HUES48 (cell line): ENCODE results near the gene SEMA3F.

Experiments used
- H3K27ac ChIP-seq: one replicate; pipeline ENCODE4 v1.7.0; 2013; ENCODE audit warnings: low read depth, low read length, inconsistent platforms
- H3K27me3 ChIP-seq: 2 replicates; pipeline ENCODE4 v1.6.1; 2013; ENCODE audit warnings: mild to moderate bottlenecking, low read length; ENCODE audit not compliant: control insufficient read depth, insufficient read depth
- H3K36me3 ChIP-seq: 2 replicates; pipeline ENCODE4 v1.6.1; 2013; ENCODE audit warnings: low read length; ENCODE audit not compliant: control insufficient read depth, insufficient read depth
- H3K4me1 ChIP-seq: 2 replicates; pipeline ENCODE4 v1.6.1; 2013; ENCODE audit warnings: mild to moderate bottlenecking, low read length; ENCODE audit not compliant: control insufficient read depth, insufficient read depth
- H3K4me3 ChIP-seq: 2 replicates; pipeline ENCODE4 v1.5.1; 2013; ENCODE audit warnings: mild to moderate bottlenecking, low read depth, low read length
- H3K9ac ChIP-seq: 2 replicates; pipeline ENCODE4 v1.6.1; 2013; ENCODE audit warnings: mild to moderate bottlenecking, low read depth, low read length, moderate library complexity
- H3K9me3 ChIP-seq: 2 replicates; pipeline ENCODE4 v1.6.1; 2013; ENCODE audit warnings: low read length; ENCODE audit not compliant: control insufficient read depth, insufficient read depth

Gene SEMA3F

GRCh38 chr3:50154840-50155490 is at the start of gene SEMA3F:
SEMA3F (plus strand) TSS chr3:50155324; CDS start chr3:50159623, 4,299 bp downstream.
- Histone ChIP-seq H3K9ac (no peak within 1 kb of the TSS), H3K36me3 (peaks cover 10% of the 10 kb centered on the region), H3K9me3 (no peaks in the 10 kb centered on the region), H3K4me3 (peak within 1 kb of the TSS; percentile 82), H3K27ac (no peak within 1 kb of the TSS), H3K27me3 (peaks cover 27% of the 10 kb centered on the region), H3K4me1 (peaks cover 39% of the 10 kb centered on the region)

DNA sequence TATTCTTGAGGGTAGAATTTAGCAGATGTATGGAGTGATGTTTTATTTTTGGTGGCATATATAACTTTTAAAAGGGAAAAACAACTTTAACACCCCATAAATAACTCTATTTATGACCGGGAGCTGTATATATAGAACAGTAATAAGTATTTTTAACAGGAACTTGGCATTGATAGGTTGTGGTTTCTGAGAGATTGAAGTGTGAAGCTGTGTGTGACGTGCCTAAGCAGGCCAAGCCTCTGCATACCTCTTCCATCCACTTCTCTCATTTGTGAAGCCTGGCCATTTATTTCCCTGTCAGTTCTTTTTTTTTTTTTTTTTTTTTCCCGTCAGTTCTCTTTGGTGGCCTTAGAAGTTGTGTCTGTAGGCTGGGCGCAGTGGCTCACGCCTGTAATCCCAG is 43.4 kb upstream of the SEMA3F start:
- H3K9ac ChIP-seq, result no peak overlapping the region
- H3K36me3 ChIP-seq, result peaks cover 100% of the 10 kb centered on the region
- H3K4me3 ChIP-seq, result no peak overlapping the region
- H3K27ac ChIP-seq, result no peak overlapping the region
- H3K27me3 ChIP-seq, result no peaks in the 10 kb centered on the region
- H3K9me3 ChIP-seq, result no peaks in the 10 kb centered on the region
- no peaks in the 10 kb centered on the region for H3K4me1 ChIP-seq

GRCh38 chr3:50112462-50112861 is 42.7 kb upstream of the SEMA3F start:
- H3K27me3 ChIP-seq, result no peaks in the 10 kb centered on the region
- no peaks in the 10 kb centered on the region for H3K4me1 ChIP-seq
- no peaks in the 10 kb centered on the region for H3K9me3 ChIP-seq
- no peak overlapping the region for H3K27ac ChIP-seq
- H3K36me3 ChIP-seq, result peaks cover 100% of the 10 kb centered on the region
- no peak overlapping the region for H3K4me3 ChIP-seq
- H3K9ac ChIP-seq, result no peak overlapping the region

DNA sequence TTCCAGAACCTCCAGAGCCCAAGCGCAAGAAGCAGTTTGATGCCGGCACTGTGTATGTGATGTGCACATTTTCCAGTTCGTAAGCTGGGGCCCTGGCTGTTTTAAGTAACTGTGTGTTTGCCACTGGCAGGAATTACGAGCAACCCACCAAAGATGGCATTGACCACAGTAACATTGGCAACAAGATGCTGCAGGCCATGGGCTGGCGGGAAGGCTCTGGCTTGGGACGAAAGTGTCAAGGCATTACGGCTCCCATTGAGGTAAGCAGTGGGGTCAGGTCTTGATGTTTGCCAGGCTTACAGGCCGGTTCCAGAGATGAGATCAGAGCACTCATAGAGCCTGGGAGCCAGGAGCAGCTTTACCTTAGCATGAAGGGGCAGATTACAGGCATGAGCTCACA is 38.0 kb upstream of the SEMA3F start:
- no peak overlapping the region for H3K27ac ChIP-seq
- H3K9ac ChIP-seq, result no peak overlapping the region
- no peaks in the 10 kb centered on the region for H3K9me3 ChIP-seq
- no peaks in the 10 kb centered on the region for H3K4me1 ChIP-seq
- H3K27me3 ChIP-seq, result no peaks in the 10 kb centered on the region
- H3K4me3 ChIP-seq, result no peak overlapping the region
- peaks cover 79% of the 10 kb centered on the region for H3K36me3 ChIP-seq

GRCh38 chr3:50118237-50118636 is 36.9 kb upstream of the SEMA3F start:
- no peak overlapping the region for H3K27ac ChIP-seq
- H3K9ac ChIP-seq, result no peak overlapping the region
- H3K27me3 ChIP-seq, result no peaks in the 10 kb centered on the region
- no peak overlapping the region for H3K4me3 ChIP-seq
- H3K36me3 ChIP-seq, result peaks cover 68% of the 10 kb centered on the region
- H3K9me3 ChIP-seq, result no peaks in the 10 kb centered on the region
- H3K4me1 ChIP-seq, result no peaks in the 10 kb centered on the region

DNA sequence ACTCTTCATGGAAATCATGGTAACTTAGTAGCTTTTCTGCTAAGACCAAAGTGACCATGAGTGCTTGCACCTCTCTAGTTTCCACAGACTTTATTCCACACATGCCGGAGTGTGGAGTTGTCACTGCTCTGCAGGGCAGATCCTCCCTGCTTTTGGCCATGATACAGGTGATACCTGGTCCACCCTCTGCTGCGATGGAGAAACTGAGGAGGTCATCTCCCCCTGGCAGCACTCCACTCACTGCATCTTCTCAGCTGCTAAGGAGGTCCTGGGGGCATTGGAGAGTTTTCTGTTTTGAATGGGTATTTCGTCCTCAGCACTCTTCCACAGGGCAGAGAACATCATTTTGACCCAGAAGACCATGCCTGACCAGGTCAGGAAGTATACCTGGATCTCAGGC is 35.3 kb upstream of the SEMA3F start:
- no peak overlapping the region for H3K27ac ChIP-seq
- no peak overlapping the region for H3K9ac ChIP-seq
- H3K36me3 ChIP-seq, result peaks cover 52% of the 10 kb centered on the region

GRCh38 chr3:50120364-50121071 is 34.6 kb upstream of the SEMA3F start:
- peak overlapping the region; percentile 11 for H3K27ac ChIP-seq
- peaks cover 45% of the 10 kb centered on the region for H3K36me3 ChIP-seq
- no peaks in the 10 kb centered on the region for H3K27me3 ChIP-seq

More for the DNA sequence above, 35.3 kb upstream of the SEMA3F start:
- Histone ChIP-seq H3K9me3 (no peaks in the 10 kb centered on the region), H3K4me3 (no peak overlapping the region), H3K27me3 (no peaks in the 10 kb centered on the region), H3K4me1 (peaks cover 4% of the 10 kb centered on the region)

DNA sequence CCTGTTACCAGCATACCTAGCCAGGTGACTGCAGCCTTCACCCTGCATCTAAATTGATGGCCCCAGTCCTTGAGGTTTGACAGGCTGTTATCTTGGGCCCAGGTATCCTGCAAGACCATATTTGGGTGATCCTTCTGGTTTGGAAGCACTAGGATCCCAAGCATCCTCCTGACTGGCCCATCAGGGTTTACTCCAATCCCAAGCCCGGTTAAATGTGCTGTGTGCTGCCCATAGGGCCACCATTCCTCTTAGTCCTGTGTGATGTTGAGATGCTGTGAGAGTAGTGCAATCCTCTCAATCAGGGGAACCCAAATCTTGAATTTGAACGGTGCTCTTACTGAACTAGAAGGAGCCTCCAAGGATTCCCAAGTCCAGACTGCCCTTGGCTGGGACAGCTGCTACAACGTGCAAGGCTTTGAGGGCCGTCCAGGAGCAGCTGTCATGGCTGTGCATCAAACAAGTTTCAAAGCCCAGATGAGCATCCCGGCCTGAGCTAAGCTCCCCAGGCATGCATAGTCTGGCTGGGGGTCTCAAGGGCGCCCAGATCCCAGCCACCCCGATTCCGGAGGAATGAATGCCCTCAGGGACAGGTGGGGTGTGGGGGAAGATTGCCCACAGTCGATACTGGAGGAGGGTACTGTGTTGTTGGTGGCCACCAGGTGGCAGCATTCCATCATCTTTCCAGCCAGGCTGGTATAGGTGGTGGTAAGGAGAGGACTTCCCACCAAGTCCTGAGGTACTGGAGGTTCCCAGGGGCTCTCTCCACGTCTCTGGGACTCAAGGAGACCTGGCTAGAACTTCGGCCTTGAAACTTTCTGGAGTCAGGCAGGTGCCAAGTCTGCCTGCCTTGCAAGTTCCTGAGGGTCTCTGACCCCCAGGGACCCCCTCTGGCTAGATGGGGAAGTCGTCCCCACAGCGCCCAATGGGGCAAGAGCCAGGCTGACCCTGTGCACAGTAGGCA is 33.8 kb upstream of the SEMA3F start:
- Histone ChIP-seq H3K27ac (peak overlapping the region; percentile 11), H3K36me3 (peaks cover 36% of the 10 kb centered on the region), H3K27me3 (no peaks in the 10 kb centered on the region), H3K4me3 (no peak overlapping the region), H3K9me3 (no peaks in the 10 kb centered on the region), H3K9ac (no peak overlapping the region), H3K4me1 (peaks cover 16% of the 10 kb centered on the region)

More at GRCh38 chr3:50120364-50121071, 34.6 kb upstream of the SEMA3F start:
- H3K9me3 ChIP-seq, result no peaks in the 10 kb centered on the region
- peaks cover 8% of the 10 kb centered on the region for H3K4me1 ChIP-seq
- H3K9ac ChIP-seq, result no peak overlapping the region
- H3K4me3 ChIP-seq, result no peak overlapping the region

DNA sequence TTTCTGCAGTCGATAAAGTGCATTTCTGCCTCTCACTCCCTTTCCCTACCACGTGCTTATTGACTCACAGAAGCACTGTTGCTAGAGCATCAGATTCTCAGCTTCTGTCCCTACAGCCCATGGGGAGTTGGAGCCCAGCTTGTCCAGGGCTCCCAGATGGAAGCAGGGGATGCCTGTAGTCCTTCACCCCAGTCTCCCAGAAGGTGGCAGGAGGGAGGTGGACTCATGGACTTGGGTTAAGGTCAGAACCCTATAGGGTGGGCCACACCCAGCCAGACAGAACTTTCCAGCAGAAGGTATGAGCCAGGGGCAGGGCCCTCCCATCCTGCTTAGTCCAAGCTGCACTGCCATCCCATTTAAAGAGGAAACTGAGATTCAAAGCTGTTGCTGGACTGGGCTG is 33.1 kb upstream of the SEMA3F start:
- H3K27me3 ChIP-seq, result no peaks in the 10 kb centered on the region
- H3K36me3 ChIP-seq, result peaks cover 29% of the 10 kb centered on the region
- no peak overlapping the region for H3K27ac ChIP-seq
- H3K9me3 ChIP-seq, result no peaks in the 10 kb centered on the region
- no peak overlapping the region for H3K4me3 ChIP-seq
- no peak overlapping the region for H3K9ac ChIP-seq
- peaks cover 20% of the 10 kb centered on the region for H3K4me1 ChIP-seq

- Histone ChIP-seq H3K27ac (no peak overlapping the region), H3K36me3 (peaks cover 22% of the 10 kb centered on the region), H3K27me3 (no peaks in the 10 kb centered on the region), H3K9ac (no peak overlapping the region), H3K4me3 (no peak overlapping the region), H3K4me1 (peaks cover 20% of the 10 kb centered on the region), H3K9me3 (no peaks in the 10 kb centered on the region)
These were observed 32.3 kb upstream of the SEMA3F start for GRCh38 chr3:50122661-50123391.
